Activated T-helper 2 cell treated with anti-CD3 and anti-CD28 coated beads, Interferon-gamma antibody, Interleukin-2, Interleukin-4, amounts not matched to agents 10 μg/mL and 5 μg/mL and 100 μg/mL, durations not matched to agents 14 hours and 24 hours and 36 hours (primary cell): Measurements from ENCODE around the gene SIGLEC11. TPM values are rescaled to one million over a fixed set of nuclear protein-coding genes. Genes with fewer than 3 reads are reported as not detected.

Experiments
- DNase-seq: peaks from one replicate; pipeline ENCODE4 v3.0.0; 2021; ENCODE audit warnings: low spot score
- H3K27ac Mint-ChIP-seq: one replicate; pipeline ENCODE4 v1.8.0; 2021; ENCODE audit warnings: mixed read lengths
- H3K27me3 Mint-ChIP-seq: one replicate; pipeline ENCODE4 v1.8.0; 2021; ENCODE audit warnings: low read depth, mixed read lengths
- H3K36me3 Mint-ChIP-seq: one replicate; pipeline ENCODE4 v1.8.0; 2021; ENCODE audit warnings: low read depth, mixed read lengths
- H3K4me1 Mint-ChIP-seq: one replicate; pipeline ENCODE4 v1.8.0; 2021; ENCODE audit warnings: low read depth, mixed read lengths
- H3K4me3 Mint-ChIP-seq: one replicate; pipeline ENCODE4 v1.8.0; 2021; ENCODE audit warnings: low read depth, mild to moderate bottlenecking, moderate library complexity, mixed read lengths
- H3K9me3 Mint-ChIP-seq: one replicate; pipeline ENCODE4 v1.8.0; 2021; ENCODE audit warnings: mixed read lengths
- intact Hi-C: fragments of 100-400 bp; cut with micrococcal nuclease; formaldehyde crosslinking; loops from one replicate; pipeline ENCODE4 v1.15.1; 2023
- total RNA-seq: library from RNA; stranded (reverse); gene quantifications from 2 replicates; pipeline ENCODE4 v1.2.3, GENCODE V29; 2022

Gene SIGLEC11
- total RNA-seq, 1 donor from 2014 or later, result not detected

DNA sequence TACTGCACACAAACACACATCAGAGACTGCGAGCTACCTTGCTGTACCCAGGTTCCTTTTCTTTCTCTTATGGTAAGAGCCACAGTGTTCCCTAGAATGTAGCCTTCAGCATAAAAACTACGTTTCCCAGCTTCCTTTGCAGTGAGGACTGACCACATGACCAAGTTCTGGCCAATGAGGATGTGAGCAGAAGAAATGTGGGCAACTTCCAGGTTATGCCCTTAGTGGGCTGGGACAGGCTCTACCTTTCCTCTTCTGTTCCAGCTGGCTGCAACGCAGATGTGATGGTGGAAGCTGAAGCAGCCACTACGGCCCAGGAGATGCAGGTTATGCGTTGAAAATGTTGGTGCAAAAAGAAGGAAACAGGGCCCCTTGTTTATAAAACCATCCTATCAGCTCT lies 36.7 kb upstream of the SIGLEC11 start:
- H3K27ac Mint-ChIP-seq, result no peak overlapping the region
- H3K27me3 Mint-ChIP-seq, result no peaks in the 10 kb centered on the region

DNA sequence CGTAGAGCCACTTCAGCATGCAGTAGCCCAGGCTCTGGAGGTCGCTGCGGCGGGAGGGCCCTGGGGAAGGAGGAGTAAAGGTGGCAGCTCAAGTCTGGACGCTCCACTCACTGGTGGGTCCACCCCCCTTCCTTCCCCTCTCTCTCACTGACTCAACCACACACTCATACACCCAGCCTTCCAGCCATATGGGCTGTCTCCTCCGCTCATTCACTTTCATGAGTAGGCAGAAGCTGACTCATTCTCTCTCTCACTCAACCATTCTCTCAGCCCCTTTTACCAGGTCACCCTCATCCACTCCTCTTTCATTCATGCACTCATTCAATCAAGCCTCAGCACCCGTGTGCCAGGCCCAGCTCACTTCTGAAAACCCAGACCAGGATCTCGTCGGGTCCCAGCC lies 27.5 kb upstream of the SIGLEC11 start:
- intact Hi-C loops, result no loop called here
- peaks cover 6% of the 10 kb centered on the region for H3K4me1 Mint-ChIP-seq
- peaks cover 56% of the 10 kb centered on the region for H3K36me3 Mint-ChIP-seq
- no peak overlapping the region for H3K4me3 Mint-ChIP-seq
- no peaks in the 10 kb centered on the region for H3K9me3 Mint-ChIP-seq
- no peak overlapping the region for H3K27ac Mint-ChIP-seq
- DNase-seq, result no peak
- H3K27me3 Mint-ChIP-seq, result no peaks in the 10 kb centered on the region

More for the DNA sequence above, 36.7 kb upstream of the SIGLEC11 start:
- Mint-ChIP-seq H3K9me3 (no peaks in the 10 kb centered on the region), H3K4me1 (peaks cover 8% of the 10 kb centered on the region), H3K4me3 (no peak overlapping the region), H3K36me3 (peaks cover 65% of the 10 kb centered on the region)
- no peak for DNase-seq
- intact Hi-C loops, result no loop called here

DNA sequence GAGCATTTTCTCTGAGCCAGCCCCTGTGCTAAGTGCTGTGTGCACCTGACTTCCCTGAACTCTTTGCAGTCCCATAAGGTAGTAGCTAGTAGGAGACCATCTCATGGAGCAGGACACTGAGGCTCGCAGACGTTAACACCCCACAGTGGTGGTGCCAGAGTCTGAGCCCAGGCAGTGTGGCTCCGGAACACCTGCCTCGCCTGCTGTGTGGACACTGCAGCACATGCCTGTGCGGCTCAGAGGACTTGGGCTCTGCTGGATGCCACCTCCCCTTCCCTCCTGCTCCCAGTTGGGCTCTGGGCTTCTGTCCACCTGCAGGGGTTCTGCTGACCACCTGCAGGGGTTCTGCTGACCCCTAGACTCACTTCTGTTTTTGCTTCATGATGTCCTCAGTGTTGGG lies 27.0 kb upstream of the SIGLEC11 start:
- Mint-ChIP-seq H3K36me3 (peaks cover 56% of the 10 kb centered on the region), H3K27me3 (no peaks in the 10 kb centered on the region), H3K27ac (no peak overlapping the region), H3K9me3 (no peaks in the 10 kb centered on the region), H3K4me1 (peaks cover 6% of the 10 kb centered on the region), H3K4me3 (no peak overlapping the region)
- DNase-seq, result no peak
- intact Hi-C loops, result no loop called here

DNA sequence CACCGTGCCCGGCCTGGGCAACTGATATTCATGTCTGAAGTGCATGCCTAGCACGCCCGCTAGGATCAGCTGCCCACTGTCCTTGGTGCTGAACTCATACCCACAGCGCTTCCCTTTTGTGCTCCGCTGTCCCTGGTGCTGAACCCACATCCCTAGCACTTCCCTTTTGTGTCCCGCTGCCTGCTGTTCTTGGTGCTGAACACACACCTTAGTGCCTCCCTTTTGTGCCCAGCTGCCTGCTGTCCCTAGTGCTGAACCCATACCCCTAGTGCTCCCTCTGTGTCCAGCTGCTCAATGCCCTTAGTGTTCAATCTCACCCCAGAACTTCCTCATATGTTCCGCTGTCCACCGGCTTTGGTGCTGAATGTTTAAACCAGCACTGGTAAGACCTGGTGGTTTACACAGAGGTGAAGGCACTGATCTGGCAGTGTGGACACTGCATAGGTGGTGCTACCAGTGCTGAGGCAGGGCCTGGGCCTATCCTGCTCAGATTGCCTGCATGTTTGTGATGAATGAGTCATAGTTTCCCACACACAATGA lies 26.3 kb upstream of the SIGLEC11 start:
- peaks cover 54% of the 10 kb centered on the region for H3K36me3 Mint-ChIP-seq
- intact Hi-C loops, result no loop called here
- H3K4me3 Mint-ChIP-seq, result no peak overlapping the region
- H3K4me1 Mint-ChIP-seq, result peaks cover 6% of the 10 kb centered on the region
- no peaks in the 10 kb centered on the region for H3K27me3 Mint-ChIP-seq
- peak; percentile 84 for DNase-seq
- H3K27ac Mint-ChIP-seq, result no peak overlapping the region
- no peaks in the 10 kb centered on the region for H3K9me3 Mint-ChIP-seq

DNA sequence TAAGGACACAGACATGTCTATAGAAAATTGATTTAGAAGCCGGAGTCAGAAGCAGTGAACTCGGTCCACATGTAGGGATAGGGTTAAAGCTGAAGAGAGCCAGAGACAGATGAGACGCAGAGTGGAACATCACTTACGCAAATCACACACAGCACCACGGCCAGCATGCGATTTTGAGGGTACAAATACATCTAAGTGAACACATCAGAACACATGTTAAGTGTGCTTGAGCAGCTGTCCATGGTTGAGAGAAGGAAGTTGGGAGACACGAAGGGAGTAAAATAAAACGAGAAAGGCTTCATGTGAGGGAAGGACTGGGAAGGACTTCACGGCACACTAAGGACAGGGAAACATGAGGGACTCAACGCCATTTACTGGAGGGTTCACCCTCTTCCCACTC lies 25.4 kb upstream of the SIGLEC11 start:
- intact Hi-C loops, result no loop called here
- H3K36me3 Mint-ChIP-seq, result peaks cover 56% of the 10 kb centered on the region

DNA sequence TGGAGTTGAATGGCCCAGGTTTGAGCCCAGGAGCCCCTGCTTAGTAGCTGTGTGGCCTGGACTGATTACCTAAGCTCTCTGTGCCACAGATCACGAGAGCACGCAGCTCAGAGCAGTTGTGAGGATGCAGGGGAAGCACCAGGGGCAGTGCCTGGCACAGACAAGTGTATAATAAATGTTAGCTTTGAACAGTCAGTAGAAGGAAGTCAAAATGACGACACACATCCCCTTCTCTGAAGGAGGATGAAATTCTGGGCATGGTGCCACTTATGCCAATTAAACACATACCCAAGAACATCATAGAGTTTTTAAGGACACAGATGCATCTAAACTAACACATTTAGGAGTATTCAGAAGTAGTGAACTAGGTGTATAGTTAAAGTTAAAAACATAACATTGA lies 24.9 kb upstream of the SIGLEC11 start:
- H3K4me3 Mint-ChIP-seq, result no peak overlapping the region
- H3K4me1 Mint-ChIP-seq, result peaks cover 6% of the 10 kb centered on the region
- H3K9me3 Mint-ChIP-seq, result no peaks in the 10 kb centered on the region
- peaks cover 52% of the 10 kb centered on the region for H3K36me3 Mint-ChIP-seq
- intact Hi-C loops, result no loop called here
- H3K27me3 Mint-ChIP-seq, result no peaks in the 10 kb centered on the region
- DNase-seq, result no peak
- H3K27ac Mint-ChIP-seq, result no peak overlapping the region

More for the DNA sequence above, 25.4 kb upstream of the SIGLEC11 start:
- Mint-ChIP-seq H3K27me3 (no peaks in the 10 kb centered on the region), H3K27ac (no peak overlapping the region), H3K4me1 (peaks cover 6% of the 10 kb centered on the region), H3K9me3 (no peaks in the 10 kb centered on the region), H3K4me3 (no peak overlapping the region)
- no peak for DNase-seq

DNA sequence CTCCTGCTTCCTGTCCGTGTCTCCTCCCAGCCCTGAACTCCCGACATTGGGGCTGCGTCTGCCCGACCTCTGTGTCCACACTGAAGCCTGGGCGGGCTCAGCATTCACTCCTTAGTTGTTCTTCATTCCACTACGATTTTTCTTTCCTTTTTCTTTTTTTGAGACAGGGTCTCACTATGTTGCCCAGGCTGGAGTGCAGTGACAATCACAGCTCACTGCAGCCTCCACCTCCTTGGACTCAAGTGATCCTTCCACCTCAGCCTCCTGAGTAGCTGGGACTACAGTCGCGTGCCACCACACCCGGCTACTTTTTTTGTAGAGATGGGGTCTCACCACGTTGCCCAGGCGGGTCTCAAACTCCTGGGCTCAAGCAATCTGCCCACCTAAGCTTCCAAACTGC lies 23.5 kb upstream of the SIGLEC11 start:
- no peak for DNase-seq
- Mint-ChIP-seq H3K4me1 (peaks cover 6% of the 10 kb centered on the region), H3K36me3 (peaks cover 49% of the 10 kb centered on the region), H3K4me3 (no peak overlapping the region), H3K27ac (no peak overlapping the region), H3K27me3 (no peaks in the 10 kb centered on the region), H3K9me3 (no peaks in the 10 kb centered on the region)
- intact Hi-C loops, result no loop called here

DNA sequence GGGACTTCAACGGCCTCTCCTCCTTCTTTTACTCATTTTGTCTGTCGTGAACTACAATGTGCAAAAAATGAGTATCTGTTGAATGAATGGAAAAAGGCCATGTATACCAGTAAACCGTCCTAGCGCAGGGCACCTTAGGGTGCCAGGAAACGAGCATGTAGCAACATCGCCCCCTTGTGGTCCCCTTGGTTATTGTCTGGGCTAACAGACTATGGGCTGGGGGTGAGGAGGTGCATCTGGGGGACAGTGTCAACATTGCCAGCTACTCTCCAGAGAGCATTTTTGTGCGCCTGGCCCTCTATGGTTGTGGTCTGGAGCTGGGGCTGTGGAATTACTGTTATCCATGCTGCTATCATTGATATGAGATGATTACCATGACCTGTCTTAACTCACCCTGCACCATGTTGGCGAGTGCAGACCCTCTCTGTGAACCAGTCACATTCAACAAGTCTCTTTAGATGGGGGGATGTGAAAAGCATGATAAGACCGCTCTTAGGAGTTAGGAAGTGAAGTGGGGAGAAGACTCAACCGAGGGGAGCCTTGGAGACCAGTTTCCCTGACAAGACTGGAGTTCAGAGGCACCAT lies 22.8 kb upstream of the SIGLEC11 start:
- Mint-ChIP-seq H3K27me3 (no peaks in the 10 kb centered on the region), H3K9me3 (no peaks in the 10 kb centered on the region), H3K4me1 (peaks cover 6% of the 10 kb centered on the region), H3K36me3 (peaks cover 44% of the 10 kb centered on the region), H3K27ac (no peak overlapping the region), H3K4me3 (no peak overlapping the region)
- intact Hi-C loops, result loop anchor here (1.0 kb wide), 1 partner anchor 46 kb away; no protein-coding TSS in a partner anchor
- DNase-seq, result peak; percentile 56

DNA sequence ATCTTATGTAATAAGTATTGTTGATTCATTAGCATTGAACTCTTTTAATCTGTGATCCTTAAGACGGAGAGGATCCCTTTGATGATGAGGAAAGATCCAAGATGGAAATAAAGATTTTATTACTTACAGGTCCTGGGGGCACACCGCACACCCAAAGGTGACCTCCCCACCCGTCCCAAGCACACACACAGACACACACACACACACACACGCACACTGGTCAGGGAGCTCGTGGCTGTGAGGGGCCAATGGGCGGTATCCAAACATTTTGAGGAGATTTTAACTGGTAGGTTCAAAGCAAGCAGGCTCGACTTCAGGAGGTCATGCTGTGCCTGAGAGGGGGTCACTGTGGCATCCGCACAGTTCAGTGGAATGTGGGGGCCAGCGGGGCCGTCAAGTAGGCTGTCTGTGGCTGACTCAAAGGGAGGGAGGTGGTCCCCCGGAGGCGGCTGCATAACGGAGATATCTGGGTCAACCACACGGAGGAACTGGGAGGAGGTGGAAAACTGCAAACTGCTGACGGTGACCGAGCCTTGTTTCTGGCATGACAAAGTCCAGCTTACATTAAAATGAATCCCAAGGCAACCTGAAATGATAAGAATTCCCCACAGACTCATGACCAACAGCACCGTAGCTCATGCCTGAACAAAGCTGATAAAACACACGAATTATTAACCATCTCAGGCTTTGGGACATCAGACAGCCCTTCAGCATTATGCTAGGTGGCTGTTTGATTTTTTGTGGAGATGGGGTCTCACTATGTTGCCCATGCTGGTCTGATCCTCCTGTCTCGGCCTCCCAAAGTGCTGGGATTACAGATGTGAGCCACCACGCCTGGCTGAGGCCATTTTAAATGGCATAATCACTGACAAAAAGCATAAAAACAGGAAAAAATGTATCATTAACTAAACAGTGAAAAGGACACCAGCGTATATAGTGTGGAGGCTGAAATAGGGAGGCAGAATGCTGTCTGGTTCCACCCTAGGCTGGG lies 20.9 kb upstream of the SIGLEC11 start:
- no peak for DNase-seq
- no peaks in the 10 kb centered on the region for H3K27me3 Mint-ChIP-seq
- H3K27ac Mint-ChIP-seq, result no peak overlapping the region
- intact Hi-C loops, result no loop called here
- no peaks in the 10 kb centered on the region for H3K9me3 Mint-ChIP-seq
- H3K4me3 Mint-ChIP-seq, result no peak overlapping the region
- no peaks in the 10 kb centered on the region for H3K4me1 Mint-ChIP-seq
- peaks cover 33% of the 10 kb centered on the region for H3K36me3 Mint-ChIP-seq

DNA sequence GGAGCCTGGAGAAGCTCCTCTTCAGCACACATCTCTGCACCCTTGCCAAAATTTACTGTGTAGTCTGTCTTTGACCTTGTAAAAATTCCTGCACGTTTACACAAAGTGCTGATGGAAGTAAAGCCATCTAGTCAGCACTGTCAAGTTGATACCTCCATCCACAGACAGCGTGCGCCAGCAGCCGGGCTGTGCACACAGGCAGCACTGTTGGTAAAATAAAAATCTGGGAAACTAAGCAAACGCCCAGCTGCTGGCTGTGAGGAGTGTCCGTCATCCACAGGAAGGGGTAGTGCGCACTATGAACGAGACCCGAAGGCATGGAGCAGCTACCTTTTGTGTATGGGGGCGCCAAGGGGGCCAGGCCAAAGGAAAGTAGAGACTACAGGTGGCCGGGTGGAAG lies 17.4 kb upstream of the SIGLEC11 start:
- intact Hi-C loops, result no loop called here
- Mint-ChIP-seq H3K4me1 (no peaks in the 10 kb centered on the region), H3K4me3 (no peak overlapping the region), H3K27me3 (no peaks in the 10 kb centered on the region), H3K9me3 (no peaks in the 10 kb centered on the region), H3K36me3 (peaks cover 11% of the 10 kb centered on the region), H3K27ac (no peak overlapping the region)
- DNase-seq, result no peak

DNA sequence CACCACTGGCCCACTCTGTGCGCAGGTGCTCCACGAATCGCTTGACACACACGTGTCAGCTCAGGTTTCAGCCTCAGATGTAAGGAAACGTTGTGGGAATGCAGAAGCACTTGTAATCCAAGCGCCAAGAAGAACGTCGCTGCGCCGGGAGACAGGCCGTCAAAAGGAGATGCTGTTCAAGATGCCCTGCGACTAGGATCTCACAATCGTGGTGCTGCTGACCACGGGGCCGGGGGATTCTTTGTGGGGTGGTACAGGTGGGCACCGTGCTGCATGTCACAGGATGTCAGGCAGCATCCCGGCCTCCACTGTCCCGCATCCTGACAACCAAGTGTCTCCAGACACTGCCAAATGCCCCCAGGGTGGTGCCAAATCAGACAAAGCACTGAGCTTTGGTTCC lies 16.9 kb upstream of the SIGLEC11 start:
- DNase-seq, result no peak
- intact Hi-C loops, result no loop called here
- H3K27me3 Mint-ChIP-seq, result no peaks in the 10 kb centered on the region

DNA sequence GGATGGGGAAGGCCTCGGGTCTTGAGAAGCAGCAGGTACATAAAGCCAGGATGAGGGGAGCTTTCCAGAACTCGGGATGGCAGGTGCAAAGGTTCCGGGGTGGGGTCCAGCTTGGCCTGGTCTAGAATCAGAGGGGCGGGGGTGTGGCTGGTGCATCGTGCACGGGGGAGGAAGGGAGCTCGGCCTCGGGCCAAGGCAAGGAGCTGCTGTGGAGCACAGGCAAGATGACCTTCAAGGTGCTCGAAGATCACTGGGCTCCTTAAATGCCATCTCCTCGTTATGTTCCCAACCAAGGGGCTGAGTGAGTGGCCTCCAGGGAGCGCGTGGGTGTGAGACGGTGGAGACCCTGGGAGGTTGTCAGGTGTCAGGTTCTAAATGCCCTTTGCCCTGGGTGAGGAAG lies 16.1 kb upstream of the SIGLEC11 start:
- DNase-seq, result no peak
- Mint-ChIP-seq H3K36me3 (peaks cover 7% of the 10 kb centered on the region), H3K27ac (no peak overlapping the region), H3K27me3 (no peaks in the 10 kb centered on the region), H3K9me3 (no peaks in the 10 kb centered on the region), H3K4me1 (no peaks in the 10 kb centered on the region), H3K4me3 (no peak overlapping the region)
- intact Hi-C loops, result no loop called here

More for the DNA sequence above, 16.9 kb upstream of the SIGLEC11 start:
- Mint-ChIP-seq H3K27ac (no peak overlapping the region), H3K4me1 (no peaks in the 10 kb centered on the region), H3K9me3 (no peaks in the 10 kb centered on the region), H3K4me3 (no peak overlapping the region), H3K36me3 (peaks cover 11% of the 10 kb centered on the region)

DNA sequence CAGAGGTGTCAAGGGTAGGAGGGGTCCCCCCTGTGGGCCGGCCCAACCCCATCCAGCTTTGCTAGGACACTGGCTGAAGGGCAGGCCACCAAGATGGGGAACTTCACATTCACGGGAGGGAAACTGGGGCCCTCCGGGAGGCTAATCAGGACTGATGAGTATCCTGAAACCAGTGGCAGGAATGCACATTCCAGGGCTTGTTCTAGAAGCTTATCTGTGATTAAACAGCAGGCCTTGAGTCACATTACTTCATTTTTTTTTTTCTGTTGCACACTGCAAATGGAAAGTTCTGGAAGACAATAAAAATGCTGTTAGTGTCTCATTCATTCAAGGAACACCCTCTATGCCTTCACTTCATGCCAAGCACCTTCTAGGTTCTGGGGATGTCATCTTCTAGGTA lies 15.5 kb upstream of the SIGLEC11 start:
- Mint-ChIP-seq H3K4me3 (no peak overlapping the region), H3K27me3 (no peaks in the 10 kb centered on the region), H3K27ac (no peak overlapping the region), H3K9me3 (no peaks in the 10 kb centered on the region), H3K4me1 (no peaks in the 10 kb centered on the region), H3K36me3 (peaks cover 3% of the 10 kb centered on the region)
- DNase-seq, result no peak
- intact Hi-C loops, result no loop called here
